ENCODE results near the gene P3H4.

Gene P3H4

GRCh38 chr17:41824086-41824485, 12.3 kb upstream of the P3H4 start:
- no peak for DNase-seq (ENCODE audit: low read depth)
- no peak for TF ChIP-seq CTCF (IDR thresholded peaks at IDR 0.05; ENCODE audit: control insufficient read depth, extremely low read depth, insufficient read depth)
- H3K4me3 ChIP-seq (ENCODE audit: low read depth, low read length): no peak overlapping the region

- no peak for TF ChIP-seq CTCF (IDR thresholded peaks at IDR 0.05; ENCODE audit: control insufficient read depth, extremely low read depth, insufficient read depth)
- H3K4me3 ChIP-seq (ENCODE audit: low read depth, low read length): no peak overlapping the region
- no peak for DNase-seq (ENCODE audit: low read depth)
These were observed 11.8 kb upstream of the P3H4 start for GRCh38 chr17:41823580-41823979.

- no peak for DNase-seq (ENCODE audit: low read depth)
- H3K4me3 ChIP-seq (ENCODE audit: low read depth, low read length): no peak overlapping the region
- no peak for TF ChIP-seq CTCF (IDR thresholded peaks at IDR 0.05; ENCODE audit: control insufficient read depth, extremely low read depth, insufficient read depth)
These were observed 11.4 kb upstream of the P3H4 start for GRCh38 chr17:41823141-41823524.

GRCh38 chr17:41822216-41823140, 10.7 kb upstream of the P3H4 start:
- DNase-seq (ENCODE audit: low read depth): no peak
- TF ChIP-seq CTCF (IDR thresholded peaks at IDR 0.05; ENCODE audit: control insufficient read depth, extremely low read depth, insufficient read depth): no peak
- H3K4me3 ChIP-seq (ENCODE audit: low read depth, low read length): no peak overlapping the region

GRCh38 chr17:41821776-41822175, 10.0 kb upstream of the P3H4 start:
- no peak for DNase-seq (ENCODE audit: low read depth)
- no peak overlapping the region for H3K4me3 ChIP-seq (ENCODE audit: low read depth, low read length)
- TF ChIP-seq CTCF (IDR thresholded peaks at IDR 0.05; ENCODE audit: control insufficient read depth, extremely low read depth, insufficient read depth): no peak

- H3K4me3 ChIP-seq (ENCODE audit: low read depth, low read length): no peak overlapping the region
- no peak for DNase-seq (ENCODE audit: low read depth)
- no peak for TF ChIP-seq CTCF (IDR thresholded peaks at IDR 0.05; ENCODE audit: control insufficient read depth, extremely low read depth, insufficient read depth)
These were observed 6.3 kb upstream of the P3H4 start for GRCh38 chr17:41818024-41818423.

Data from LNCaP clone FGC (cell line).